SK-N-SH (cell line): ENCODE results near the gene OTUD7B.

Experiments
- CTCF ChIP-seq: fragments of 200-600 bp; sonication (generic); IDR thresholded peaks from 2 replicates; pipeline ENCODE4 v1.6.1; 2017; ENCODE audit warnings: antibody characterized with exemption, mild to moderate bottlenecking, moderate library complexity
- EZH2phosphoT487 ChIP-seq: fragments of 200-600 bp; sonication (generic); IDR thresholded peaks from 2 replicates; pipeline ENCODE4 v1.6.1; 2017; ENCODE audit warnings: low read depth, mixed run types, mild to moderate bottlenecking, antibody characterized with exemption, moderate library complexity, borderline replicate concordance
- FOXM1 ChIP-seq: IDR thresholded peaks from 2 replicates; pipeline ENCODE4 v1.4.0; 2012; ENCODE audit warnings: low read depth, mild to moderate bottlenecking
- JUND ChIP-seq: IDR thresholded peaks from 2 replicates; pipeline ENCODE4 v1.4.0; 2012
- NFIC ChIP-seq: IDR thresholded peaks from 2 replicates; pipeline ENCODE4 v1.4.0; 2012; ENCODE audit warnings: borderline replicate concordance
- PBX3 ChIP-seq: IDR thresholded peaks from 2 replicates; pipeline ENCODE4; 2012
- POLR2AphosphoS5 ChIP-seq: IDR thresholded peaks from 2 replicates; pipeline ENCODE4 v1.6.1; 2012; ENCODE audit warnings: low read depth, low read length
- RAD21 ChIP-seq: IDR thresholded peaks from 2 replicates; pipeline ENCODE4 v1.6.1; 2012; ENCODE audit warnings: mild to moderate bottlenecking, low read length
- RFX5 ChIP-seq: IDR thresholded peaks from 2 replicates; pipeline ENCODE4 v1.6.1; 2012; ENCODE audit warnings: mild to moderate bottlenecking, improper control_type of control experiment, low read length
- RXRA ChIP-seq: IDR thresholded peaks from 2 replicates; pipeline ENCODE4 v1.4.0; 2012; ENCODE audit warnings: low read depth, mild to moderate bottlenecking, borderline replicate concordance
- YY1 ChIP-seq: IDR thresholded peaks from 2 replicates; pipeline ENCODE4 v1.4.0; 2012; ENCODE audit warnings: low read depth, mild to moderate bottlenecking
- TF ChIP-seq, protein P1 (sequence below): IDR thresholded peaks from 2 replicates; pipeline ENCODE4 v1.4.0; 2012; ENCODE audit warnings: low read depth
- TF ChIP-seq, protein P2 (sequence below): fragments of 150-350 bp; IDR thresholded peaks from 2 replicates; pipeline ENCODE4 v1.6.1; 2017; ENCODE audit warnings: antibody characterized with exemption, low read length, low read depth, borderline replicate concordance

DNA sequence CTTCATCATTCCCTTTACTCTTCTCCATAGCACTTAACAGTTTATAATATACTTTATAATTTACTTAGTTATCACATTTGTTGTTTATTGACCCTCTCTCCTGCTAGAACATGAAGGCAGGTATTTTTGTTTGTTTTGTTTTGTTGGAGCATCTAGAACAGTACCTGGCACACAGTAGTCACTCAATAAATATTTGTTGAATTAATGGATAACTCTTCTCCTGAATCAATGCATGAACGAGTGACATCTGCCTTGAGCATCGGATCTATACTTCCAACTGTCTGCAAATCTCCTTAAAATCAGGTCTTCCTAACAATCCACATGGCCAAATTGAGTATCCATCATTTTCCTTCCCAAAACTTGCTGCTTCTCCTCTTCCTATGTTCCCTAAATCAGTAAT is 38.0 kb downstream of the OTUD7B start:
- TF ChIP-seq CTCF, result no peak
- TF ChIP-seq PBX3, result no peak
- TF ChIP-seq, protein P1, sequence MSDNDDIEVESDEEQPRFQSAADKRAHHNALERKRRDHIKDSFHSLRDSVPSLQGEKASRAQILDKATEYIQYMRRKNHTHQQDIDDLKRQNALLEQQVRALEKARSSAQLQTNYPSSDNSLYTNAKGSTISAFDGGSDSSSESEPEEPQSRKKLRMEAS, result no peak
- no peak for TF ChIP-seq FOXM1
- TF ChIP-seq, protein P2, sequence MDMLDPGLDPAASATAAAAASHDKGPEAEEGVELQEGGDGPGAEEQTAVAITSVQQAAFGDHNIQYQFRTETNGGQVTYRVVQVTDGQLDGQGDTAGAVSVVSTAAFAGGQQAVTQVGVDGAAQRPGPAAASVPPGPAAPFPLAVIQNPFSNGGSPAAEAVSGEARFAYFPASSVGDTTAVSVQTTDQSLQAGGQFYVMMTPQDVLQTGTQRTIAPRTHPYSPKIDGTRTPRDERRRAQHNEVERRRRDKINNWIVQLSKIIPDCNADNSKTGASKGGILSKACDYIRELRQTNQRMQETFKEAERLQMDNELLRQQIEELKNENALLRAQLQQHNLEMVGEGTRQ, result no peak
- TF ChIP-seq RAD21, result no peak
- TF ChIP-seq JUND, result no peak
- TF ChIP-seq EZH2phosphoT487, result no peak
- TF ChIP-seq RFX5, result no peak
- TF ChIP-seq POLR2AphosphoS5, result no peak
- no peak for TF ChIP-seq YY1
- TF ChIP-seq NFIC, result no peak
- no peak for TF ChIP-seq RXRA
